Stomach (tissue), 9 donors: ENCODE data around the gene TGFBI. TPM values are rescaled to one million over a fixed set of nuclear protein-coding genes. Genes with fewer than 3 reads are reported as not detected.
A peak's percentile ranks its signal among the peaks of the same experiment; 100 is the strongest.

Experiments used
- DNase-seq, 2 donors: peaks; one replicate each; pipeline versions ENCODE4 v3.0.0 to v3.0.0-alpha.2; 2013 to 2019
- H3K27ac ChIP-seq, 5 donors: fragments of 200-600 bp in 4 of 5; sonication (generic) in 4 of 5; one replicate each; pipeline ENCODE4 v1.5.1; 2013 to 2019; ENCODE audit warnings: mild to moderate bottlenecking in 1 of 5, moderate library complexity in 1 of 5
- H3K27me3 ChIP-seq, 3 donors: fragments of 200-600 bp; sonication (generic); one replicate each; pipeline ENCODE4 v1.5.1; 2017 to 2019; ENCODE audit warnings: mixed run types in 1 of 3
- H3K36me3 ChIP-seq, 4 donors: fragments of 200-600 bp; sonication (generic); 1 replicate in 3 of 4; 2 replicates in 1 of 4; pipeline ENCODE4 v1.5.1; 2016 to 2019
- H3K4me1 ChIP-seq, 4 donors: fragments of 200-600 bp; sonication (generic); one replicate each; pipeline ENCODE4 v1.5.1; 2016 to 2019
- H3K4me3 ChIP-seq, 4 donors: fragments of 200-600 bp; sonication (generic) in 3 of 4; one replicate each; pipeline ENCODE4 v1.5.1; 2016 to 2019; ENCODE audit warnings: mild to moderate bottlenecking in 1 of 4
- H3K9me3 ChIP-seq, 4 donors: fragments of 200-600 bp; sonication (generic); one replicate each; pipeline ENCODE4 v1.5.1; 2016 to 2019
- CTCF ChIP-seq, 7 experiments: fragments of 450-650 bp in 4 of 7; fragments of 200-600 bp in 3 of 7; sonication (generic) in 3 of 7; IDR thresholded peaks; one replicate each; pipeline ENCODE4 v1.5.1; 2016 to 2019; ENCODE audit warnings: antibody characterized with exemption in 7 of 7, control low read depth in 2 of 7, mild to moderate bottlenecking in 1 of 7
- EP300 ChIP-seq: sonication (generic); formaldehyde crosslinking; IDR thresholded peaks from one replicate; pipeline ENCODE4 v1.6.1; 2017; ENCODE audit warnings: antibody characterized with exemption
- POLR2A ChIP-seq, 4 donors: fragments of 450-650 bp; IDR thresholded peaks; one replicate each; pipeline ENCODE4 v1.6.1; 2016; ENCODE audit warnings: antibody characterized with exemption in 4 of 4, control low read depth in 2 of 4, mild to moderate bottlenecking in 1 of 4, moderate library complexity in 1 of 4
- POLR2AphosphoS5 ChIP-seq, 3 donors: sonication (generic); formaldehyde crosslinking; IDR thresholded peaks; one replicate each; pipeline ENCODE4 v1.6.1; 2016; ENCODE audit warnings: antibody characterized with exemption in 3 of 3
- WGBS, 5 donors: extraction: QIAGEN DNeasy Blood & Tissue Kit in 3 of 5; methylation state at CpG; one replicate each; pipeline versions ENCODE4 v1.1.5 to v1.1.7; 2013 to 2018; 5-methylcytosine and 5-hydroxymethylcytosine counted together
- intact Hi-C: fragments of 100-400 bp; cut with DNase I; formaldehyde crosslinking; loops from one replicate; pipeline ENCODE4 v1.15.1; 2023; ENCODE audit warnings: low total_unique reads
- polyA plus RNA-seq, 3 donors: library from polyadenylated mRNA; stranded (reverse); fragments of 200-250 nt; gene quantifications; one replicate each; pipeline ENCODE4 v1.2.3, GENCODE V29; 2013
- total RNA-seq, 5 donors: library from RNA; depleted of rRNA; stranded (reverse); fragments of >200 nt; gene quantifications; one replicate each; pipeline versions ENCODE4 v1.1.0 to v1.2.3, GENCODE V29; 2014 to 2016
- donor health status: healthy with polysubstance abuse.
- donor health status: Bipolar disorder and iron deficiency.
- donor health status: healthy.

TGFBI gene
- total and polyA plus RNA-seq, 8 donors: 24.5 to 180 (median 62.2) TPM

GRCh38 chr5:136057401-136058038 is 28.7 kb downstream of the TGFBI start:
- WGBS, 5 donors: 49 to 72% (median 61%) methylated on average over 5 of the region's 5 CpGs
- intact Hi-C loops: loop anchor here (10.0 kb wide), 1 partner anchor 113 kb away; no protein-coding TSS in a partner anchor
- Histone ChIP-seq H3K4me3 (no peak overlapping the region), H3K27ac (peak overlapping the region; percentile 19 to 88 (median 79)), H3K36me3 (peaks cover 0 to 32% (median 10%) of the 10 kb centered on the region in 4 donors), H3K9me3 (no peaks in the 10 kb centered on the region), H3K4me1 (peaks cover 9 to 51% (median 32%) of the 10 kb centered on the region in 4 donors), H3K27me3 (no peaks in the 10 kb centered on the region)
- DNase-seq: peak in 1 of 2 donors; percentile 71
- TF ChIP-seq POLR2AphosphoS5 (IDR thresholded peaks at IDR 0.05): peak in 1 of 3 donors; percentile 43
- no peak for TF ChIP-seq EP300

- intact Hi-C loops: loop anchor here (10.0 kb wide), 1 partner anchor 114 kb away; no protein-coding TSS in a partner anchor
- peak overlapping the region; percentile 19 to 88 (median 79) for H3K27ac ChIP-seq
- no peak overlapping the region for H3K4me3 ChIP-seq
- peak; percentile 83 to 95 (median 91) for TF ChIP-seq POLR2AphosphoS5 (IDR thresholded peaks at IDR 0.05)
- TF ChIP-seq CTCF (IDR thresholded peaks at IDR 0.05): peak in 1 of 7 experiments; percentile 11
- TF ChIP-seq EP300: peak; percentile 83
- no peak for TF ChIP-seq POLR2A (IDR thresholded peaks at IDR 0.05)
- H3K27me3 ChIP-seq: no peaks in the 10 kb centered on the region
- peak; percentile 47 to 94 for DNase-seq
- H3K9me3 ChIP-seq: no peaks in the 10 kb centered on the region
- 31 to 38% (median 34%) methylated on average over 10 of the region's 10 CpGs for WGBS, 5 donors
- H3K36me3 ChIP-seq: peaks cover 0 to 40% (median 12%) of the 10 kb centered on the region in 4 donors
- H3K4me1 ChIP-seq: peaks cover 9 to 51% (median 32%) of the 10 kb centered on the region in 4 donors
Measured at GRCh38 chr5:136058039-136058971, 29.5 kb downstream of the TGFBI start.

- peaks cover 0 to 41% (median 13%) of the 10 kb centered on the region in 4 donors for H3K36me3 ChIP-seq
- WGBS, 5 donors: 66 to 77% (median 72%) methylated on average over 6 of the region's 6 CpGs
- no peak overlapping the region for H3K4me3 ChIP-seq
- H3K4me1 ChIP-seq: peaks cover 5 to 50% (median 29%) of the 10 kb centered on the region in 4 donors
- no peak for TF ChIP-seq POLR2AphosphoS5 (IDR thresholded peaks at IDR 0.05)
- no peak for TF ChIP-seq CTCF (IDR thresholded peaks at IDR 0.05)
- no peak for TF ChIP-seq EP300
- no peak for TF ChIP-seq POLR2A (IDR thresholded peaks at IDR 0.05)
- H3K9me3 ChIP-seq: no peaks in the 10 kb centered on the region
- H3K27me3 ChIP-seq: no peaks in the 10 kb centered on the region
- H3K27ac ChIP-seq: peak overlapping the region in 4 of 5 donors; percentile 74 to 88 (median 82)
- intact Hi-C loops: loop anchor here (10.0 kb wide), 1 partner anchor 114 kb away; no protein-coding TSS in a partner anchor
- DNase-seq: no peak
Measured at GRCh38 chr5:136058972-136059354, 30.2 kb downstream of the TGFBI start.

GRCh38 chr5:136060963-136061362 is 32.2 kb downstream of the TGFBI start:
- peak overlapping the region in 1 of 5 donors; percentile 4 for H3K27ac ChIP-seq
- TF ChIP-seq POLR2AphosphoS5 (IDR thresholded peaks at IDR 0.05): no peak
- no peak for TF ChIP-seq EP300
- no peak for TF ChIP-seq CTCF (IDR thresholded peaks at IDR 0.05)
- TF ChIP-seq POLR2A (IDR thresholded peaks at IDR 0.05): no peak
- no peak overlapping the region for H3K4me3 ChIP-seq
- H3K27me3 ChIP-seq: no peaks in the 10 kb centered on the region
- intact Hi-C loops: no loop called here
- WGBS, 5 donors: 95 to 99% (median 97%) methylated on average over 7 of the region's 7 CpGs
- H3K4me1 ChIP-seq: peaks cover 0 to 38% (median 24%) of the 10 kb centered on the region in 4 donors
- H3K36me3 ChIP-seq: peaks cover 0 to 41% (median 13%) of the 10 kb centered on the region in 4 donors
- DNase-seq: no peak
- no peaks in the 10 kb centered on the region for H3K9me3 ChIP-seq
